NOMO-1 (cell line): Measurements from ENCODE around the gene BCAS3.
"Not testable (repeated sequence)": the region's sequence is repeated elsewhere in the genome, so short reads cannot be mapped to it uniquely, and the experiment has no call there.

Source experiments
- DNase-seq, 2 experiments: peaks; one replicate each; lab custom pipeline; 2025; ENCODE audit not compliant: unreplicated experiment in 2 of 2; lab: John Stamatoyannopoulos, UW

Gene BCAS3

GRCh38 chr17:61340431-61341209 is 663.0 kb downstream of the BCAS3 start:
- DNase-seq: no peak

DNA sequence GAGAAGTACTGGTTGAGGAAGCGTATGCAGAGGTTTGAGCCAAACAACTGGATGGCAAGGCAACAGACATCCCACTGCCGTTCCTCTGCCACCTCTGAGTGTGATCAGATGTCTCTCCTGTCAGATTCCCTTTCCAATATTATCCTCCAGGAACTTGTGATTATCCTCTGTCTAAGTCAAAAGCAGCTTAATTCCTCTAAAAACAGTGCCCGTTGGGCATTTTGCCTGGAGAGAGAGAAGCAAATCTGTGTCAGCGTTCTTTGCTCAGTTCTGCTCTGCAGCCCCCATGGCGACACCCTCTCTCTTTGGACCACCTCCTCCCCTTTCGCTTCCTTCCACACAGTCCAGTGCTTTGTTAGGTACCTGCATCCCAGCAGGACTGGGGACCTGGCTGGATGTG is 665.9 kb downstream of the BCAS3 start:
- DNase-seq: no peak

DNA sequence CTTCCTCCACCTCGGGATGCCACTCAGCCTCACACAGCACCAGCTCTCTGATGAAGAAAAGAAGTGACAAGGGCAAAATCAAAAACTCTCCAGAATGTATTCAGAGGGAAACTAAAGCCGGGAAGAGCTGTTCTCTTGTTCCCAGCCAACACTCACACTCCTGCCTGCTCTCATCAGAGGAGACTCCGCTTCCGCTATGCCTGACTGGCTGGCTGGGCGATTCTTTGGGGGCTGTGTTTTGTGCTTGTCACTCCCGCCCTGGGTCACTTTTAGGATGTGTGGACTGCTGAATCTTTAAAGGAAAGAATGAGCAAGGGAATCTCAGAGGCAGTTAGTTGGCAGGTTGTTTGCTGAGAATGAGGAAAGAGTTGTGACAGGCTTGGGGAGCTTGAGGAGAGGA is 667.4 kb downstream of the BCAS3 start:
- no peak for DNase-seq

DNA sequence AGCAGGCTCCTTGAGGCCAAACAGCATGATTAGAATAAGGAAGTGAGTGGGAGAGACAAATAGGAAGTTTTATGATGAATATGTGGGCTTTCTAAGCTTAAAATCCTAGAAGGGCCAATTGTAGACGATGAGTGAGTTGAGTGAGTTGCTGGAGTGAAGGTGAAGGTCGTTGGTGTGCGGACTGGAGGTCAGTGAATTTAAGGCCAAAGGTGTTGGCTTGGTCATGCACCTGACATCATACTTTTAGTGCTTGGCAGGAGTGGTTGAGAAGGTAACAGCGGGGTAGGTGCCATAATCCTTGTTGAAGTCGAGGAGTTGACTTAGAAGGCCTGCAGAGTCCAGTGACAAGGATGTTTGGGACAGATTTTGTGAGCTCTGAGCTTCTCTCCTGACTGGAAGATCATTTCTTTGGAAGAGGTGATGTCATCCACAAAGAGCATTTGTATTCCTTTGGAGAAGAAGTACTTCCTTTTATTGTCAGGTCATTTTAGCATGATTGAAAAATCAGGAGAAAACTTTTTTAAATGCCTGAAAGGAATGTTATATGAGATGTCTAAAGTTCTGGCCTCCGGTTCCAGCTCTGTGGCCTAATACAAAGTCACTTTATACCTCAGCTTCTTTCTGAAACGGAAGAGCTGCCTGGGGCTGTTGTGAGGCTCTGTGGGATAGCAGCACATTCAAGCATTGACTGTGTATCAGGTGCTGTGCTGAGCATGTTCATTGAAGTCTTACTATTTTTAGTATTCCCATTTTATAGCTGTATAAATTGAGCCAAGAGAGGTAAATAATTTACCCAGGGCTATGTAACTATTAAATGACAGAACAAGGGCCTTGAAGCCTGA is 668.4 kb downstream of the BCAS3 start:
- DNase-seq: no peak

- no peak for DNase-seq
Observed at GRCh38 chr17:61349350-61349749, 671.7 kb downstream of the BCAS3 start.

DNA sequence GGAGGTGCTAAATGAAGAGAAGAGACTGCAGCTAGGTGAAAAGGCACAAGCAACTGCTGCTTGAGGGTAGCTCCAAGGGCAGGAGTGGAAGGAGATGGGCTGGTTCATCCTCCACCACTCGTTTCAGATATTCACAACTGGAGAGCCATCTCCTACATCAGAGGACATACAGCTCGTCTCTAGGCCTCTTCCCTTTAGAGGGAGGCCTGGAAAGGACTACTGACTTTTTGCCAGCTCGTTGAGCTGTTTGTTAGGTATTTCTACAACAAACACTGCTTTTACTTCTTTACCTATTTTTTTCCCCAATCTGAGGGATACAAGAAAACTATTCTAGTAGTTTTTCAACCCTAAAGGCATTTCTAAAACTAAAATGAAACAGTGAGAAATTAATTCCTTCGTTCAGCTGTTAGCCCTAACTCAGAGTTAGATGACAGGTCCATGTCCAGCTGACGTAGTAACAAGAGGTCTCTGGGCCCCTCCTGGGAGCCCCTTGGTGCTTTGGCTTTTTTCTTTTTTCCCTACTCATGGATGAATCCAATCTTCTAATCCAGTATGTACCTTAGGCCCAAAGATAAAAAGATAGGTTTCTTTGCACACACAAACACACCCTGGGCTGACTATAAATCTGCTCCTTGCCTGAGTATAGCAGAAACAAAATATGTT is 674.2 kb downstream of the BCAS3 start:
- DNase-seq: no peak

- no peak for DNase-seq
Observed at GRCh38 chr17:61352408-61352770, 674.7 kb downstream of the BCAS3 start.

DNA sequence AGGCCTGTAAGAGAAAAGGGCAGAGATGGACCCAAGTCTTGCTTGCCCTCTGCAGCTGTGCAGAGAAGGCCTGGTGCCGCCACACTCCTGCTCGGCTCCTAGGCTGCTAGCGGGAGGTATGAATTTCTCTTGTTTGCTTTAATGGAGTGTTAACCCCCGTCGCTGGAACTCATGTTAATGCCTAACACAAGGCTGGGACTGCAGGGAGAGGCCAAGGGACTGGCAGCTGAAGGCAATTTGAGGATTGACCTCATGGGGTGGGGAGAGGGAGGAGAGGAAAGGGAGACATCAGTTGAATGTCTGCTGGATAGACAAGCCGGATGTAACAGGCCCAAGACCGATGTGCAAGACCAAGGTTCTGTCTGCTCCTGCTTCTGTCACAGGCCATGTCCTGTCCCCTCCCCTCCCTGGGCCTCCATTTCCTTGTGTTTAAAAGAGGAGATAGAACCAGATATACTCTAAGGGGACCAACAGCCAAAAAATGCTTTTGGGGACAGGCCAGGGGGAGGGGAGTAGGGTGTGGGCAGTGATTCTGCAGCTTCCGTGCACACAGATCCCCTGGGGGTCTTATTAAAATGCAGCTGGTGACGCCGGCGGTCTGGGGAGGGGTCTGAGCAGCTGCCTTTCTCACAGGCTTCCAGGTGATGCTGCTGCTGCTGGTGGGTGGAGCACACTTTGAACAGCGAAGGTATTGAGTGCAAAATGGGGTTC is 675.3 kb downstream of the BCAS3 start:
- DNase-seq: no peak

GRCh38 chr17:61353615-61354014 is 676.0 kb downstream of the BCAS3 start:
- no peak for DNase-seq

DNA sequence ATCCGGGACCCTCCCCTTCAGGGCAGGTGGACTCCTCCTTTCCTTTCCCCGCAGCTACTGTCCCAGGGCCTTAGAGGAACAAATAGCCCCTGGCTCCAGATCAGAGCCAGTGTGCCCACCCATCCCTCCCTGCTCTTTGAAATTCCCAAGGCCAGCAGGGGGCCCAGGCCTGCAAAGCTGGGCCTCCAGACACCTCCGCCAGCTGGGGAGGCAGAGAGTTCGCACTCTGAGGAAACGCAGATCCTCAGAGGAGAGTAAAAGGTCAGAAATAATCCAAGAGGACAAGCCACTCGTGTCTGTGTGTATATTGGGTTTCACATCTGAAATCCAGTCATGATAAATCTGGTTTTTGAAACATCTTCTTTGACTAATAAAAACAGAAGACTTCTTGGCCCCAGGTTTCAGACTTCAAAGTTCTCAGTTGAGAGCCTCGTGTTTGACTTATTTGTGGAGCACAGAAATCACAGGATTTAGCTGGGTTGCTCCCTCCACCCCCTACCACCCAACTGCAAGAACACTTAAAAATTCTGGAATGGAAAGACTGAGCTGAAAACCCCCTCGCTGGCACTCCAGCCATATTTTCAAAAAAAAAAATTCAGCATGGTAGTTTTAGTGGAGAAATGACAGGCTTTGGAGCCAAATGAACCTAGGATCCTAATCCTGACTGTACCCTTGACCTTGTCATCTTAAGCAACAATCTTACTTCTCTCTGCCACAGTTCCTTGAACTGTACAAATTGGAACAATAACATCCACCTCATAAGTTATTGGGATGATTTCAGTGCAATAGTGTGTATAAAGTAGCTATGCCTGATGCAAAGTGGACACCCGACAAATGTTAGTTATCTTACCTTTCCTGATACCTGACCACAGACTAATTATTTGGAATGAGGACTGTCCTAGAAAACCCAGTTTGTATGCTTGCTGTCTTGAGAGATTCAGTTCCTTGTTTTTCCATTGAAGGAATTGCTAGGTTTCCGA is 677.5 kb downstream of the BCAS3 start:
- no peak for DNase-seq

GRCh38 chr17:61357061-61357460 is 679.4 kb downstream of the BCAS3 start:
- not testable (repeated sequence) for DNase-seq

- DNase-seq: not testable (repeated sequence)
Observed at GRCh38 chr17:61359513-61359912, 681.9 kb downstream of the BCAS3 start.

- DNase-seq: no peak
Observed at GRCh38 chr17:61360318-61360943, 682.8 kb downstream of the BCAS3 start.

DNA sequence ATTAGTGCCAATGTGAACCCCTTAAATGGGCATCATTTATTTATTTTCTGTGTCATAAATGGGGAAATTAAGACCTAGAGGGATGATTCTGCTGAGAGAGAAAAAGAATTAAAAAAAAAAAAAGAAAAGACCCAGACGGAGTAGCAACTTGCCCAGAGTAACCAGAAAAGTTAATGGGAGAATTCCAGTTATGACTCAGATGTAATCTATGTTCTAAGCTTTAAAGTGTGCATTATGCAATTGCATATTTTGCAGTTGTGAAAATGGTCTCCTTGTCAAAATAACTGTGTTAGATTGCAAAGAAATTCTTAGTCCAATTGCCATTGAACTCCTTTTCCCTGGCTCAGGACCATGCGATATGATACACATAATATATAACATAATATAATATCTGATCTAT is 683.4 kb downstream of the BCAS3 start:
- no peak for DNase-seq

GRCh38 chr17:61362396-61362795 is 684.7 kb downstream of the BCAS3 start:
- no peak for DNase-seq

DNA sequence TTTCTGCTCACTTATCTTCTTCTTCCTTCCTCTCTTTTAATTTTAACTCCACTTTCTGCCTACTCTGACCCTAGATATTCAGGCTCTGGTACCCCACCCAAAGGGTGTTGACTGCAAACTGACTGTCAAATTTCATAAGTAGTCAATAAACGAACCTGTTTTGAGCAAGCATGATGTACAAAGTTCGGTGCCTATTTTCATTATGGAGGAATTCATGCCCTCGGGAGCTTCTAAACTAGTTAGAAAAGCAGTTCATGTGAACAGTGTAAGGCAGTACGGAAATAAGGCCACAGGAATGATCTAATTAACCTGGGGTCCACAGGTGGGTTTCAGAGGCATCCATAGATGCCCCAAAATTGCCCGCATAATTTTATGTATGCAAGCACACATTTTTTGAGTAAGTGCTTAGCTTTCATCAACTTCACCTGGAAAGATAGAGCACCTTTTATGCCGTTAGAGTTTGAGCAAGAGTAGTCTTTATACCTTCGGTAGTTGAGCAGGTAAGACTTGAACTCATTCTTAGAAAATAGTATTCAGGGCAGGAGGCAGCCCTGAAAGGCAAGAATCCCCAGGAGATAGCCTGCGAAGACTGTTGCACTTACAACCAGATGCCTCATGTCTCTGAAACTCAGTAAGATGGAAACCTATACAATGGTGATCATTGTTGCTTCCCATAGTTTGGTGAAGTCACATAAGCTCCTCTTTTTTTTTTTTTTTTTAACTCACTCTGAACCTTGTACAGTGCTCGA is 685.4 kb downstream of the BCAS3 start:
- no peak for DNase-seq

GRCh38 chr17:61363601-61364462 is 686.2 kb downstream of the BCAS3 start:
- no peak for DNase-seq

DNA sequence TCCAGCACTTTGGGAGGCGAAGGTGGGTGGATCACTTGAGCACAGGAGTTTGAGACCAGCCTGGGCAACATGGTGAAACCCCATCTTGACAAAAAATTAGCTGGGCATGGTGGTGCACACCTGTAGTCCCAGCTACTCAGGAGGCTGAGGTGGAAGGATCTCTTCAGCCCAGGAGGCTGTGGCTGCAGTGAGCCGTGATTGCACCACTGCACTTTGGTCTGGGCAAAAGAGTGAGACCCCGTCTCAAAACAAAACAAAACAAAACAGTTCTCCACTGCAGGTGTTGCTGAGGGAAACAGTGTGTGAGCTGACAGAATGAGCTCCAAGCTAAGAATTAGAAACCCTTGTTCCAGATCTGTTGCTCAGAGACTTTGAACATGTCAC is 686.8 kb downstream of the BCAS3 start:
- no peak for DNase-seq
